ENCODE results near the gene GHDC. TPM values are rescaled to one million over a fixed set of nuclear protein-coding genes. Genes with fewer than 3 reads are reported as not detected.

Gene GHDC
- total and polyA plus RNA-seq, 2 of the 8 experiments (the other 6 are each of a cell fraction or from before 2014, with no cell fraction given): 7.4 to 8.1 TPM

GRCh38 chr17:42227849-42228700 lies 33.8 kb upstream of the GHDC start:
- H2BK20ac ChIP-seq (ENCODE audit: low read length): no peak overlapping the region
- H3K4ac ChIP-seq (replicated peaks; ENCODE audit: insufficient read length, low read depth, low read length): no peak overlapping the region
- H2BK12ac ChIP-seq (ENCODE audit: low read depth, low read length): no peak overlapping the region
- no peak overlapping the region for H3K23ac ChIP-seq (ENCODE audit: insufficient read length)
- H3K23me2 ChIP-seq (ENCODE audit: low read depth, low read length): no peaks in the 10 kb centered on the region
- H3K56ac ChIP-seq (replicated peaks; ENCODE audit: insufficient read length, low read depth, low read length): no peak overlapping the region
- H3K4me3 ChIP-seq (ENCODE audit: extremely low read depth in 1 of 4, insufficient read depth in 2 of 4, low read depth in 3 of 4, low read length in 4 of 4): no peak overlapping the region
- no peaks in the 10 kb centered on the region for H3K4me1 ChIP-seq (replicated peaks in 1 of 4; ENCODE audit: control insufficient read depth in 3 of 4, insufficient read depth in 4 of 4, low read length in 3 of 4)
- no peak overlapping the region for H2AFZ ChIP-seq (ENCODE audit: low read length)
- FAIRE-seq: no peak
- TF ChIP-seq MAFK (IDR thresholded peaks at IDR 0.05; ENCODE audit: low read depth, low read length): no peak
- no peak for TF ChIP-seq CREB1 (IDR thresholded peaks at IDR 0.05)
- no peak for TF ChIP-seq RBBP5 (IDR thresholded peaks at IDR 0.05; ENCODE audit: borderline replicate concordance, low read depth, low read length)
- TF ChIP-seq KDM5A (IDR thresholded peaks at IDR 0.05; ENCODE audit: low read length): no peak
- TF ChIP-seq EGR1 (IDR thresholded peaks at IDR 0.05; ENCODE audit: borderline replicate concordance, low read depth, low read length): no peak
- H3K36me3 ChIP-seq (ENCODE audit: control insufficient read depth in 2 of 4, insufficient read depth in 4 of 4, low read length in 3 of 4): peaks cover 0 to 12% (median 5%) of the 10 kb centered on the region in 4 experiments; a peak in 3 of 8 replicates
- no peak overlapping the region for H3K14ac ChIP-seq (ENCODE audit: insufficient read length)
- no peaks in the 10 kb centered on the region for H3K79me2 ChIP-seq (ENCODE audit: control insufficient read depth in 1 of 2, insufficient read depth in 2 of 2, low read length in 2 of 2)
- H3K18ac ChIP-seq (ENCODE audit: extremely low read depth, low read length): no peak overlapping the region
- no peak overlapping the region for H2BK15ac ChIP-seq (ENCODE audit: low read length)
- DNase-seq (ENCODE audit: low read depth in 1 of 2, low spot score in 2 of 2): no peak
- ChIA-PET POLR2A (ENCODE audit: partially characterized antibody) (interaction anchor here (1.3 kb wide), 1 partner anchor 168 kb away, joined by 3 read pairs; no protein-coding TSS in a partner anchor), CTCF (ENCODE audit: partially characterized antibody) (interaction anchor here (0.5 to 1.3 kb wide), 4 partner anchors 41 to 597 kb away, joined by 3 read pairs; no protein-coding TSS in a partner anchor)
- no peak overlapping the region for H3K9ac ChIP-seq (replicated peaks in 1 of 4; ENCODE audit: extremely low read depth in 1 of 4, low read depth in 3 of 4, low read length in 3 of 4)
- no peak overlapping the region for H2BK5ac ChIP-seq (ENCODE audit: low read depth, low read length)
- no peak overlapping the region for H4K5ac ChIP-seq (ENCODE audit: insufficient read length, low read depth, low read length)
- H3K4me2 ChIP-seq (ENCODE audit: insufficient read depth in 1 of 2, low read depth in 2 of 2, low read length in 2 of 2): no peak overlapping the region
- H4K8ac ChIP-seq (ENCODE audit: extremely low read depth, insufficient read depth, low read length): no peak overlapping the region
- H2BK120ac ChIP-seq (replicated peaks; ENCODE audit: low read depth, low read length): no peak overlapping the region
- no peak overlapping the region for H4K91ac ChIP-seq (replicated peaks; ENCODE audit: insufficient read length, low read length)
- no peaks in the 10 kb centered on the region for H3K27me3 ChIP-seq (replicated peaks in 1 of 4; ENCODE audit: control insufficient read depth in 3 of 4, extremely low read depth in 1 of 4, insufficient read depth in 3 of 4, low read length in 3 of 4)
- H3K27ac ChIP-seq (ENCODE audit: low read depth, low read length): no peak overlapping the region
- H3K9me3 ChIP-seq (ENCODE audit: insufficient read depth in 2 of 2, low read depth in 1 of 2, low read length in 1 of 2): no peaks in the 10 kb centered on the region
- 84% methylated on average over 11 of the region's 11 CpGs; no CpG with 5 or more reads in 1 of the 2 experiments for WGBS, 2 experiments (ENCODE audit: extremely low coverage in 1 of 2, insufficient coverage in 1 of 2, insufficient read length in 1 of 2, insufficient replicate concordance in 2 of 2, low coverage in 1 of 2, low lambda C conversion rate in 2 of 2, missing lambda C conversion rate in 1 of 2)
- no peaks in the 10 kb centered on the region; the same call in 1 of the 2 replicates for H3K79me1 ChIP-seq (ENCODE audit: low read depth, low read length)
- H4K20me1 ChIP-seq (replicated peaks in 1 of 2; ENCODE audit: control insufficient read depth in 1 of 2, insufficient read depth in 2 of 2, low read length in 2 of 2): peaks cover 0 to 1% of the 10 kb centered on the region in 2 experiments
- no peak overlapping the region for H2AK5ac ChIP-seq (ENCODE audit: low read depth, low read length)
